Mononuclear cell (primary cell): ENCODE measurements around the gene EYS. TPM values are rescaled to one million over a fixed set of nuclear protein-coding genes. Genes with fewer than 3 reads are reported as not detected.
"Not testable (repeated sequence)": the region's sequence is repeated elsewhere in the genome, so short reads cannot be mapped to it uniquely, and the experiment has no call there.

Source experiments
- H3K27me3 ChIP-seq: 2 replicates; pipeline ENCODE4 v1.6.0; 2011; ENCODE audit warnings: low read length, control low read depth; ENCODE audit not compliant: insufficient read depth
- H3K4me1 ChIP-seq: 2 replicates; pipeline ENCODE4 v1.5.1; 2011; ENCODE audit warnings: mild to moderate bottlenecking, low read length, control low read depth; ENCODE audit not compliant: insufficient read depth
- H3K4me3 ChIP-seq: 2 replicates; pipeline ENCODE4 v1.5.1; 2011; ENCODE audit warnings: mild to moderate bottlenecking, low read length, moderate library complexity
- H3K9me3 ChIP-seq: 2 replicates; pipeline ENCODE4 v1.5.1; 2011; ENCODE audit warnings: low read depth, mild to moderate bottlenecking, control low read depth, low read length
- total RNA-seq: library from RNA; depleted of rRNA; stranded (reverse); fragments of >200 nt; gene quantifications from one replicate; pipeline ENCODE4 v1.2.3, GENCODE V29; 2012

The EYS gene
- total RNA-seq, 1 donor, result under 0.01 TPM

- no peak overlapping the region for H3K4me3 ChIP-seq
- no peaks in the 10 kb centered on the region for H3K27me3 ChIP-seq
- H3K4me1 ChIP-seq, result no peaks in the 10 kb centered on the region
- no peaks in the 10 kb centered on the region for H3K9me3 ChIP-seq
These were observed 1796.0 kb downstream of the EYS start for GRCh38 chr6:63910863-63911551.

- H3K4me3 ChIP-seq, result no peak overlapping the region
- no peaks in the 10 kb centered on the region for H3K27me3 ChIP-seq
- no peaks in the 10 kb centered on the region for H3K9me3 ChIP-seq
- H3K4me1 ChIP-seq, result peaks cover 4% of the 10 kb centered on the region
These were observed 1802.3 kb downstream of the EYS start for GRCh38 chr6:63904650-63905248.

GRCh38 chr6:63899550-63899949 is 1807.5 kb downstream of the EYS start:
- no peaks in the 10 kb centered on the region for H3K9me3 ChIP-seq
- no peak overlapping the region for H3K4me3 ChIP-seq
- H3K4me1 ChIP-seq, result peaks cover 3% of the 10 kb centered on the region
- H3K27me3 ChIP-seq, result no peaks in the 10 kb centered on the region

DNA sequence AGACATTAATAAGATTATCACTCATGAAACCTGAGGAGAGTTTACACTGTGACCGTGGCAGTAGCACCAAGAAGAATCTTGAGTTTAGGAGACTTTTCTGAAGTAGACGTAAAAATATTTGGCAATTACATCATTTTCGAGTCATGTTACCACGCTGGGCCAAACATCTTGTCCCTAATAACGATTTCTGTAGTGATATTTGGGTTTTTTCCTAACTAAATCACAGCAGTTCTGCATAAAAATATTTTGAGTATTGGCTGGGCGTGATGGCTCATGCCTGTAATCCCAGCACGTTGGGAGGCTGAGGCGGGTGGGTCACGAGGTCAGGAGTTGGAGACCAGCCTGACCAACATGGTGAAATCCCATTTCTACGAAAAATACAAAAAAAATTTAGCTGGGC is 1809.1 kb downstream of the EYS start:
- Histone ChIP-seq H3K4me3 (no peak overlapping the region), H3K4me1 (no peaks in the 10 kb centered on the region), H3K27me3 (no peaks in the 10 kb centered on the region), H3K9me3 (no peaks in the 10 kb centered on the region)

GRCh38 chr6:63897459-63897858 is 1809.6 kb downstream of the EYS start:
- Histone ChIP-seq H3K27me3 (no peaks in the 10 kb centered on the region), H3K4me3 (no peak overlapping the region), H3K9me3 (no peaks in the 10 kb centered on the region), H3K4me1 (no peaks in the 10 kb centered on the region)

- H3K4me3 ChIP-seq, result no peak overlapping the region
- H3K27me3 ChIP-seq, result no peaks in the 10 kb centered on the region
- H3K4me1 ChIP-seq, result no peaks in the 10 kb centered on the region
- no peaks in the 10 kb centered on the region for H3K9me3 ChIP-seq
These were observed 1818.6 kb downstream of the EYS start for GRCh38 chr6:63888416-63888815.

GRCh38 chr6:63887804-63888203 is 1819.2 kb downstream of the EYS start:
- H3K4me3 ChIP-seq, H3K9me3 ChIP-seq, H3K27me3 ChIP-seq, H3K4me1 ChIP-seq: not testable (repeated sequence)

DNA sequence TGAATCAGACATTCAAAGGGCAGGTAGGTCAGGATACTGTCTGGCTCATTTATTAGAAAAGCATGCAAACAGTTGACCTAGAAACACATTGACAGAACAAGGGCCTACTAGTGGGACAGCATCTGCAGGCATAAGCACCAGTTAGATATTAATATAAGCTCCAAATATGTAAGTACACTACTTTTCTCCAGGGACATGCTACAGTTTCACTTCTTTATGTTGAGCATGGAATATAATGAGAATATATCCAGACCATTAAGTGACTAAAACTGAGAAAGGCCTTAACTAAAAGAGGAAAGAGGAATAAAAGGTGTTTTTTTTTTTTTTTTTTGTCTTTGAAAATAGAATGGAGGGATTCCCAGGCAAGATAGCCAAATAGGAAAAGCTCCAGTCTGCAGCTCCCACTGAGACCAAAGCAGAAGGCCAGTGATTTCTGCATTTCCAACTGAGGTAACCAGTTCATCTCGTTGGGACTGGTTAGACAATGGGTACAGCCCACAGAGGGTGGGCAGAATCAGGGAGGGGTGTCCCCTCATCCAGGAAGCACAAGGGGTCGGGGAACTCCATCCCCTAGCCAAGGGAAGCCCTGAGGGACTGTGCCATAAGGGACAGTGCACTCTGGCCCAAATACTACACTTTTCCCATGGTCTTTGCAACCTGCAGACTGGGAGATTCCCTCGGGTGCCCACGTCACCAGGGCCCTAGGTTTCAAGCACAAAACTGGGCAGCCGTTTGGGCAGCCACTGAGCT is 1819.8 kb downstream of the EYS start:
- no peaks in the 10 kb centered on the region for H3K9me3 ChIP-seq
- H3K4me1 ChIP-seq, result no peaks in the 10 kb centered on the region
- H3K27me3 ChIP-seq, result no peaks in the 10 kb centered on the region
- H3K4me3 ChIP-seq, result no peak overlapping the region

DNA sequence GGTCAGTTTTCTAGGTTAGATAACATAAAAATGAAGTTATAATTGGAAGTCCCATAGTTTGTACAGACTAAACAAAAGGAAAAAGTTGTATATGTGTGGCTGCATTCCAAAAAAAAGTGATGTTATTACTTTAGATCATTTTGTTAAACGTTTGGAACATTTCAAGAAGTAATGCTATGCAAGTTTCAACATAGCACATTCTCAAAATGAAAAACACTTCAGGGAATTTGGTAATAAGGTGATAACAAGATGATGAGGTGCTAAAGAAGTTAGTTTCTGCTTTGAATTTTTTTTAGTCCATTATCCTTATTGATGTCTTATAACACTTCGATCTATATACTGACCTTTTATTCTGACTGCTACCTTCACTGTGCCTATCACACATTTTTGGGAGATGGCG is 1820.7 kb downstream of the EYS start:
- Histone ChIP-seq H3K9me3 (no peaks in the 10 kb centered on the region), H3K27me3 (no peaks in the 10 kb centered on the region), H3K4me1 (no peaks in the 10 kb centered on the region), H3K4me3 (no peak overlapping the region)

GRCh38 chr6:63883597-63883996 is 1823.4 kb downstream of the EYS start:
- no peaks in the 10 kb centered on the region for H3K9me3 ChIP-seq
- no peak overlapping the region for H3K4me3 ChIP-seq
- H3K4me1 ChIP-seq, result no peaks in the 10 kb centered on the region
- no peaks in the 10 kb centered on the region for H3K27me3 ChIP-seq

DNA sequence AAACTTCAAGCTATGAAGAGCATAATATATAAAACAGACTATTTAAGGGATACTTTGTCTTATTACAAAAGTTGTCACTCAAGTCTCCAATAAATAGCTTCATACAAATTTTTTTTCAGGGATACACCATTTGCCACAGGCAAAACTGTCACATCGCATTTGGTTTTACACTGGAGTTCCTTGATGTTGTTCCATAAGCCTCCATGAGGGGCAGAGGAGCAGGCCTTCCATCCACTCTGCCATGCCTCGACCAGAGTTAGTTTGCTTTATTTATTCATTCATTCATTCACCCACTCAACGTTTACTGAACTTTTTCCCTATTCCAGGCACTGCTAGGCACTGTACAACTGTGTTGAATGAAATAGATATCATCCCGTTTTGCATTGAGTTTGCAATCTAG is 1824.8 kb downstream of the EYS start:
- Histone ChIP-seq H3K4me1 (no peaks in the 10 kb centered on the region), H3K4me3 (no peak overlapping the region), H3K27me3 (no peaks in the 10 kb centered on the region), H3K9me3 (no peaks in the 10 kb centered on the region)

GRCh38 chr6:63881791-63882190 is 1825.2 kb downstream of the EYS start:
- H3K4me3 ChIP-seq, result no peak overlapping the region
- H3K27me3 ChIP-seq, result no peaks in the 10 kb centered on the region
- H3K4me1 ChIP-seq, result no peaks in the 10 kb centered on the region
- no peaks in the 10 kb centered on the region for H3K9me3 ChIP-seq

- Histone ChIP-seq H3K4me1 (no peaks in the 10 kb centered on the region), H3K4me3 (no peak overlapping the region), H3K9me3 (no peaks in the 10 kb centered on the region), H3K27me3 (no peaks in the 10 kb centered on the region)
These were observed 1834.8 kb downstream of the EYS start for GRCh38 chr6:63872233-63872632.

DNA sequence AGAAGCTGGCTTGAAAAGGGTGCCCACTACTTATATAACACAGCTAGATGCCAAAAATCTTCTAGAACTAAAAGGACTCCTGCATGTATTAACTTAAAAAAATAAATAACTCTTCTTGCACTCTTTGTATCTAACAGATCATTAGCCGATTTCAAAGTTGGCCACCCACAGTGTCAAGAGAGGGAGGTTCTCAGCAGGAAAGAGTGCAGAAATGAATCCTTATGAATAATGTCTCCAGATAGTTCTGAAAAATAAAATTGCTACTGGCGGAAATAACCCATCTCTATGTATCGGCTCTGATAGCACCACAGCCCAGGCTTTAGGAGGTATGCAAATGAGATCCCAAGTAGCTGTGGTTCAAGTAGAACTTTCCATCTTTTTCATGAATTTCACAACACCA is 1838.7 kb downstream of the EYS start:
- Histone ChIP-seq H3K27me3 (no peaks in the 10 kb centered on the region), H3K4me1 (no peaks in the 10 kb centered on the region), H3K4me3 (no peak overlapping the region), H3K9me3 (no peaks in the 10 kb centered on the region)

DNA sequence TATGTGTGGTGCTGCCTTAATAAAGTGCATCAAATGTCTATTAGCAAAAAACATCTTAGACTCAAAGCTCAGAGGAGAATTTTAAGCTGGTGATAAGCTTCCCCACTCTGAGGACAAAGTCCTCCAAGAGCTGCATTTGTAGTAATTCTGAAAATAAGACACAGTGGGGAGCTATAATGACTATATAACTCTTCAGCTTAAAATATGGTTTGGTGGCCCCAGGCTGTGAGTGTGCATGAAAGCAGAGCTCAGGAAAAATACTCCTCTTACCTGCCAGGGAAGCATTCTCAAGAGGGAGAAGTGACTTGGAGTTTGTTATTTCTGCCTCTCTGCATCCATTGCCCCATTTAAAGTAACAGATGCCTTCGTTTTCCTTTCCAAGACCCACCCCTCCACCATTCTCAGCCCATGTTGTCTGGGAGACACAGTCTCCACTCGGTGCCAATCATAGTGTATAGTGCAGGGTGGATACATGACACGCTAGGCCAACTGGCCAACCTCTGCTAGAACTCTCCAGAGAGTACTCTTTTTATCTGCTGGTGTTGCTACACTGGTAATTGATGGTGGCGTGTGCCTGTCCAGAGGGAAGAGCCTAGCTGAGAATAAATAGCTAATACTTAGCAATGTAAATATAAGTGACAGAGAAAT is 1842.2 kb downstream of the EYS start:
- Histone ChIP-seq H3K4me3 (no peak overlapping the region), H3K9me3 (no peaks in the 10 kb centered on the region), H3K4me1 (no peaks in the 10 kb centered on the region), H3K27me3 (no peaks in the 10 kb centered on the region)
